ENCODE data around the gene HAPLN1.

Gene HAPLN1

DNA sequence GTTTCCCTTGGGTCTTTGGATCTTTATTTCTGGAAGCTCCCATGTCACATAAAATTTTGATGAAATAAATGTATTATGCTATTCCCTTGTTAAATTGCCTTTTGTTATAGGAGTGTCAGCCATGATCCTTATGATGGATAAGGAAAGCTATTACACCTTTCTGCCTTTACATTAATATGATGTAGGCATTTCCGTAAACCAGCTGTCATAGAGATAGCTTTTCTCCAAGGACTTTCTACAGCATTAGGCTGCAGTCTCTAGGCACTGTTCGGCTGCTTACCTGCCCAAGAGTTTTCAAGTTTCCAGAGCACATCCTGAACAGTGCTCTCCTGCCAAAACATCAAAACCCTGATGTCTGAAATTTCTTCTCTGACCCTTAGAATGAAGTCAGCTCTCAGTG, 87.4 kb downstream of the HAPLN1 start:
- Histone ChIP-seq H3K4me1 (ENCODE audit: low read depth, poor library complexity, severe bottlenecking) (no peaks in the 10 kb centered on the region), H3K4me2 (no peak overlapping the region), H3K9ac (no peak overlapping the region), H3K27ac (no peak overlapping the region), H2AFZ (ENCODE audit: low read depth) (no peak overlapping the region), H3K27me3 (ENCODE audit: insufficient read depth, low read depth) (no peaks in the 10 kb centered on the region), H4K20me1 (ENCODE audit: insufficient read depth) (no peaks in the 10 kb centered on the region), H3K4me3 (IDR thresholded peaks at IDR 0.05; ENCODE audit: insufficient read depth, low read depth, low read length) (no peak overlapping the region), H3K79me2 (ENCODE audit: insufficient read depth, low read depth) (no peaks in the 10 kb centered on the region), H3K36me3 (ENCODE audit: insufficient read depth) (no peaks in the 10 kb centered on the region)
- TF ChIP-seq CTCF (conservative IDR thresholded peaks at IDR 0.05; ENCODE audit: low read depth, low read length), result no peak

DNA sequence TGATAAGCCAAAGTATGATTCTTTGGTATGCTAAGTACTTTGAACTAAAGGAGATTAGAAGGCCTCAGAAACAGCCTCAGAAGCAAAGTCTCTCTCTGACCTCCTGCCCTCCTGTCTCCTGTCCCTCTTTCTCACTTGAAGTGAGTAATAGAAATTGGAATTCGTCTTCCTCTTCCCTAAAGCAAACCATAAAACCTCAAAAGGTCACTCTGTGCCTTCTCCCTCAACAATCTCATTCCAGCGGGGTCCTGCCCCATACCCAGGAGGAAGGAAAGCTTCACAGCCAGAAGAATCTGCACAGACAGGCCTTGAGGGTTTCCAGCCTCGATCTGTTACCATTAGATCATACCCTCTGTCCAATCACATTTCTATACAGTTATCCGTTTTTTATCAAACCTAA, 87.8 kb downstream of the HAPLN1 start:
- TF ChIP-seq CTCF (conservative IDR thresholded peaks at IDR 0.05; ENCODE audit: low read depth, low read length), result no peak
- Histone ChIP-seq H3K4me3 (IDR thresholded peaks at IDR 0.05; ENCODE audit: insufficient read depth, low read depth, low read length) (no peak overlapping the region), H3K9ac (no peak overlapping the region), H3K79me2 (ENCODE audit: insufficient read depth, low read depth) (no peaks in the 10 kb centered on the region), H3K36me3 (ENCODE audit: insufficient read depth) (no peaks in the 10 kb centered on the region), H3K4me1 (ENCODE audit: low read depth, poor library complexity, severe bottlenecking) (no peaks in the 10 kb centered on the region), H4K20me1 (ENCODE audit: insufficient read depth) (no peaks in the 10 kb centered on the region), H3K27me3 (ENCODE audit: insufficient read depth, low read depth) (no peaks in the 10 kb centered on the region), H2AFZ (ENCODE audit: low read depth) (no peak overlapping the region), H3K4me2 (no peak overlapping the region), H3K27ac (no peak overlapping the region)

DNA sequence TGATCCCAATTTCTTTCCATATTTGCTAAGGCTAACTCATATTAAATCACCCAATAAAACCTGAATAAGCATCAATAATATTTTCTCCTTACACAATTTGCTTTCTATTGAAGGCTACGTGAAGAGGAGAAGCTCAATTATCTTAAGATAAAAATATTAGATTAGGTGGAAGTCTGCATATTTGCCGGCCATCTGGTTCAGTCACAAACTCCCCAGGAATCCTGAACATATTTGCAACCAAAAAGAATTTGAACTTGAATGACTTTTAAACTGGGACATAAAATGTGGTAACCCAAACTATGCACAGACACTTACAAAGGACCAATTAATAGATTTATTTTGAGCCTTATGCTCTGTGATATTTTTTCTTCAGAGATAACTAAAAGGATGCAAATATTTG, 92.3 kb downstream of the HAPLN1 start:
- H3K4me3 ChIP-seq (IDR thresholded peaks at IDR 0.05; ENCODE audit: insufficient read depth, low read depth, low read length), result no peak overlapping the region
- H2AFZ ChIP-seq (ENCODE audit: low read depth), result no peak overlapping the region
- no peak overlapping the region for H3K9ac ChIP-seq
- no peaks in the 10 kb centered on the region for H3K79me2 ChIP-seq (ENCODE audit: insufficient read depth, low read depth)
- H3K4me1 ChIP-seq (ENCODE audit: low read depth, poor library complexity, severe bottlenecking), result no peaks in the 10 kb centered on the region
- no peaks in the 10 kb centered on the region for H3K36me3 ChIP-seq (ENCODE audit: insufficient read depth)
- no peaks in the 10 kb centered on the region for H4K20me1 ChIP-seq (ENCODE audit: insufficient read depth)
- no peaks in the 10 kb centered on the region for H3K27me3 ChIP-seq (ENCODE audit: insufficient read depth, low read depth)
- TF ChIP-seq CTCF (conservative IDR thresholded peaks at IDR 0.05; ENCODE audit: low read depth, low read length), result no peak
- H3K4me2 ChIP-seq, result no peak overlapping the region
- no peak overlapping the region for H3K27ac ChIP-seq

- Histone ChIP-seq H3K79me2 (ENCODE audit: insufficient read depth, low read depth) (no peaks in the 10 kb centered on the region), H3K9ac (no peak overlapping the region), H3K4me2 (no peak overlapping the region), H4K20me1 (ENCODE audit: insufficient read depth) (no peaks in the 10 kb centered on the region), H3K27ac (no peak overlapping the region), H3K27me3 (ENCODE audit: insufficient read depth, low read depth) (no peaks in the 10 kb centered on the region), H3K4me3 (IDR thresholded peaks at IDR 0.05; ENCODE audit: insufficient read depth, low read depth, low read length) (no peak overlapping the region), H3K4me1 (ENCODE audit: low read depth, poor library complexity, severe bottlenecking) (no peaks in the 10 kb centered on the region), H2AFZ (ENCODE audit: low read depth) (no peak overlapping the region), H3K36me3 (ENCODE audit: insufficient read depth) (no peaks in the 10 kb centered on the region)
- no peak for TF ChIP-seq CTCF (conservative IDR thresholded peaks at IDR 0.05; ENCODE audit: low read depth, low read length)
Measured at GRCh38 chr5:83614841-83615240, 105.8 kb downstream of the HAPLN1 start.

GRCh38 chr5:83608122-83608521, 112.5 kb downstream of the HAPLN1 start:
- Histone ChIP-seq H3K9ac (no peak overlapping the region), H3K4me2 (no peak overlapping the region), H3K27me3 (ENCODE audit: insufficient read depth, low read depth) (no peaks in the 10 kb centered on the region), H2AFZ (ENCODE audit: low read depth) (no peak overlapping the region), H3K4me1 (ENCODE audit: low read depth, poor library complexity, severe bottlenecking) (no peaks in the 10 kb centered on the region), H3K4me3 (IDR thresholded peaks at IDR 0.05; ENCODE audit: insufficient read depth, low read depth, low read length) (no peak overlapping the region), H3K27ac (no peak overlapping the region), H4K20me1 (ENCODE audit: insufficient read depth) (no peaks in the 10 kb centered on the region), H3K36me3 (ENCODE audit: insufficient read depth) (no peaks in the 10 kb centered on the region), H3K79me2 (ENCODE audit: insufficient read depth, low read depth) (no peaks in the 10 kb centered on the region)
- peak; percentile 44; the same call in 1 of the 2 replicates for TF ChIP-seq CTCF (conservative IDR thresholded peaks at IDR 0.05; ENCODE audit: low read depth, low read length)
